HG02973 (cell line): ENCODE measurements around the gene FAM25G.
"Not testable (repeated sequence)": the region's sequence is repeated elsewhere in the genome, so short reads cannot be mapped to it uniquely, and the experiment has no call there.

Experiments
- ATAC-seq: cut with Tn5 transposase; IDR thresholded peaks from one replicate; pipeline ENCODE4 v1.9.1; 2021; ENCODE audit warnings: moderate library complexity; ENCODE audit not compliant: unreplicated experiment

Gene FAM25G

DNA sequence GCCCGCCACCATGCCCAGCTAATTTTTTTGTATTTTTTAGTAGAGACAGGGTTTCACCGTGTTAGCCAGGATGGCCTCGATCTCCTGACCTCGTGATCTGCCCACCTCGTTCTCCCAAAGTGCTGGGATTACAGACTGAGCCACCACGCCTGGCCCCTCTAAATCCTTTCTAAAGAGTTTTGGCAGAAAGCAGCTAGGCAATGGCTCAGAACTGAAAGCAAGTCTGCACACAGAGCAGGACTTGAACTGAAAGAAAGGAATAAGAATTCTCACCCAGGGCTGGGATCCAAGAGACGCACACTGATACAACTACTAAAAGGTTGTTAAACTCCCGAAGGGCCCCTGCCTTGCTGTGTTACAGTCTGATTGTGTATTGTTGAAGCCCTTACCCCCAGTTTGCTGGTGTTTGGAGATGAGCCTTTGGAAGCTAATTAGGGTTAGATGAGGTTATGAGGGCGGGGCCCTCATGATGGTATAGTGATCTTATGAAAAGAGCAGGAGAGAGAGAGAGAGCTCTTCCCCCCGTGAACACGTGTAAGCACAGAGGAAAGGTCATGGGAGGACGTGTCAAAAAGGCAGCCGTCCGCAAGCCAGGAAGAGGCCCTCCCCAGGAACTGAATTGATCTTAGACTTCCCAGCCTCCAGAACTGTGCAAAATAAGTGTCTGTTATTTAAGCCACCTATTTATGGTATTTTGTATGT lies 26.1 kb downstream of the FAM25G start:
- not testable (repeated sequence) for ATAC-seq

DNA sequence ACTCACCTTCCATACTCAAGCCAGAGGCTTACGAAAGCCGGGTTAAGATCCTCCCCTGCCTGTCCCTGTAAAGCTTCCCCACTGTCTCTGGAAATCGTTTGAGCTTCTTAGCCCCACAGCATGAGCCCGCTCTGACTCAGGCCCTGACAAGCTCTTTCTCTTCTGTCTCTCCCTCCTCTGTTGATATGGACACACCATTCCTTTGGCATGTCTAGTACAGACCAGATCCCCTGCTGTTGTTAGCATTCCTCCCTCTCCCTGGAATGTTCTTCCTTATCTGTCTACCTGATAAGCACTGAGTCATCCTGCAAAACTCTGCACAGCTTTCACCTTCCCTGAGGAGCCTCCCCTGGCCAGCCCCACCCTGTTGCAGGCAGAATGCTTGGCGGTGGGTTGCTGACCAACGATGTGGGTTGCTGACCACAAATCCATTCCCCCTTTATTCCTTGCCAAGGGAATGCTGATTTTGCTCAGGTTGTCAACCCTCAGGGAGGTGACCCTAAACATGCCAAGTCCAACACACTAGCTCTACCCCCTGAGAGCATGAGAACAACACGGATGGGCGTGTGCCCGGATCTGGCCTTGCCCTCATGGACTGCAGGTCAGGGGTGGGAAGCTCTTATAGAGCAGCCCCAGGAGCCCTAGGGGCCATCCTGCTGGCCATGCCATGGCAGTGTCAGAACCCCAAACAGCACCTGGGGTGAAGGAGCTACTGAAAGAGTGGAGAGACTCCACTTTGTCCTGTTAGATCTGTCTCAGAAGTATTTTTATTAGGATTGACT lies 28.7 kb downstream of the FAM25G start:
- ATAC-seq, result not testable (repeated sequence)

DNA sequence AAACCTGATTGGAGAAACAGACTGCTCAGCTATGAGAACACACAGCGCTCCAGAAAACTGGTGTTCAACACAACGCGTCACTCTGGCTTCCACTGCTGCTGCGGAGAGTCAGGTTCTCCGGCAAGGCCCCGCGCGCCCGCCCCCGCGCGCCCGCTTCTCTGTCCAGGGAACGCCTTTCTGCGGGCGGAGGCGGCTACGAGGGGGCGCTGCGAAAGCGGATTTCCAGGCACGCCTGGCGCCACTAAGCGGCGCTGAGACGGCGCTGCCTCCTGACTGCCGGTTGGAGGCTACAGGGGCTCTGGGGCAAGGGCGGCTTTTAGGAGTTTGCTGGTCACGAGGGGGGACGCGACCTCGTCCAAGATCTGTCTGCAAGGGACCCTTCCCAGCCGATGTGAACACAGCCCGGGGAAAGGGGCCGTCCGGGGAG lies 30.2 kb downstream of the FAM25G start:
- not testable (repeated sequence) for ATAC-seq

DNA sequence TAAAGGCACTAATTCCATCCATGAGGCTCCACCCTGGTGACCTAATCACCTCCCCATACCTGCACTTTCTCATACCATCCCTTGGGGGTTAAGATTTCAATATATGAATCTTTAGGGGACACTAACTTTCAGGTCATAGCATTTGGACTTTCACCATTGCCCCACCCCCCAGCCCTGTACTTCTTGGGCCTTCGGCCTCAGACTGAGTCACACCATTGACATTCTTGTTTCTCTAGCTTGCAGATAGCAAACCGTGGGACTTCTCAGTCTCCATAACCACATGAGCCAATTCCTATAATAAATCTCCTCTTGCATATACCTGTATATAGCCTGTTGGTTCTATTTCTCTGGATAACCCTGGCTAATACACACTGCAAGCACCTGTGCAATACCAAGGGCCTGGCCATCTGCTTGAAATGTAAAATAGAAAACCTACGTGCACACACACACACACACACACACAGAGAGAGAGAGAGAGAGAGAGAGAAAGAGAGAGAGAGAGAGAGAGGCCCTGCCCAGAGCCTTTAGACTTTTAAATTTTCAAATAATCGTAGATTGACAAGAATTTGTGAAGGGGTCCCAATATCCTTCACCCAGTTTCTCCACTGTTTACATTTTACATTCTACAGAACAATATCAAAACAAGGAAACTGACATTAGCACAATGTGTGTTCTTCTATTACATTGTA lies 32.9 kb downstream of the FAM25G start:
- no peak for ATAC-seq

DNA sequence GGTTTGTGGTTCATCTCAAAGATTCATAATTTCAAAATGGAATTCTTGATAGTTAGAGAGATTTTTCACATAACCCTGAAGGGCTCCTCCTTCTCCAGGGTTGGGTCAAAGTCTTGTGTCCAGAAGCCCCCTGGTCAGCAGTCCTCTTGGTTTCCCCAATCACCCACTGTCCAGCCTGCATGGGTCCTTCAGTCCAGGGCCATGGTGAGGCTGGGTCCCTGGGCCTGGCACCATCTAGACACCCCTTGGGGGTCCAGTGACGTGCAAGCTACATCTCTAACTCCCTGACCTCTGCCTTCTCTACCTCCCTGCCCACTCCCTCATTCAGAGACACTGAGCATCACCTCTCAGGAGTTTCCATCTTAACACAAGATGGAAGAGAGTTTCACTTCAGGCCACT lies 33.7 kb downstream of the FAM25G start:
- no peak for ATAC-seq

DNA sequence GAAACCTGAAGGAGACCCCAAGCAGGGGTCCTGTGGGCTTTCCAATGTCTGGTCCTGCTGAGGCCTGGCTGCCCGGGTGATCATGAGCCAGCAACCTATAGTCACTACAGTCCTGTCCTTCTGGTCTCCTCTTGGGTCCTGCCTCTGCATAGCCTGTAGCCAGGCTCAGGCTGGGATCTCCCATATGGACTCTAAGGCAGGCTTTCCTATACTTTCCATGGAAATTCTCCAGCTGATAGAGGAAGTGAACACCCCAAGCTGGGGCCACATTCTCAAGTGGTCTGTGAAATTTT lies 34.0 kb downstream of the FAM25G start:
- ATAC-seq, result no peak

DNA sequence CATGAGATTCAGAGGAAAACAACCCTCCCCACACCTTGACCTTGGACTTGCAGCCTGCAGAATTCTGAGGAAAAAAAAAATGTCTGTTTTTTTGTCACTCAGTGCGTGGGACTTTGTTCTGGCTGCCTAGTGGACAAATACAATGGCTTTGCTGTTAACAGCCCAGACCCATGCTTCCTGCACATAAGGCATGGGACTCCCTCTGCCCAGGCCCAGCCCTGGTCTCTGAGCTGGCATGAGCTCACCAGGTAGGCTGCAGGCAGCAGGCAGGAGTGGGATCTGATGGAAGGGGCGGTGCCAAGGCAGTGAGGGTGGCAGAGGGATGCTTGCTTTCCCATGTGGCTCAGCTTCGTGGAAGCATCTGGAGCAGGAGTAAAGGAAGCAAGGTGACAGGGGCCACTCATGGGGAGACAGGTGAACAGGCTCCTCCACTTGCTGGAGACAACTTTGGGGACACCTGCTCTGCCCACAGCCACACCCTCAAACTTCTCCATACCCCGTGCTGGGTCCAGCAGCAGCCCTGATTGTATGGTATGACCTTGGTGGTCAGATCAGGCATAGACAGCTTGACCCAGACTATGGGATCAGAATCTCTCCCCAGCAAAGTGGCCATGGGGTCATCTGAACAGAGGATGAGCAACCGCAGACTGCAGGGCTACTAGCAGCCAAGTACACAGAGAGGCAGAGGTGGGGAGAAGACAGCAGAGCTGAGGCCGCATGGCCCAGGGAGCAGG lies 34.5 kb downstream of the FAM25G start:
- ATAC-seq, result no peak

DNA sequence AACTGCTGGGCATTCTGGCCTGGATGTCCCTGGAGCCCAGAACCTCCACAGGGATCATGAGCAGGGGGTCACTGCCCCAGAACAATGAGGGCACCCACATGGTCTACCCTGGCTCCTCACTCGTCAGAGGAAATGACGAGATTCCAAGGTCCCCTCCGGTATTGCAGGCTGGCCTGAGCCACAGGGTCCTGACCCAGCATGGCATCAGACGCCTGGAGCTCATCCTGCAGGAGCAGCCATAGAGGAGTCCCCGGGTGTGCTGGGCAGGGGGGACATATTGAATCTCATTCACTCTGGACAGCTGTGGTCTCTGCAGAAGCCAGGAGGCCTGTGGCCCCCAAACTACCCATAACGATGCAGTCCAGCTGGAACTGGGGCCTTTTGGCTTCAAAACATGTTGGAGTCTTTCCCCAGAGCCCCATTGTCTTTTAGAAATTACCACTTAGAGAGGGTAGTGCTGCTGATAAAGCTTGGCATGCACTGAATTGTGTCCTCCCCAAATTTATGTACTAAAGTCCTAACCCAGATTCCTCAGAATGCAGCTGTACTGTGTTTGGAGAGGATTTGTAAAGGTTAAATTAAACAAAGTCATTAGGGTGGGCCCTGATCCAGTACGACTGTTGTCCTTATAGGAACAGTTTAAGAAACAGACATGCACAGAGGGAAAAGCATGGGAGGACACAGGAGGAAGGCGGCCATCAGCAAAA lies 35.3 kb downstream of the FAM25G start:
- no peak for ATAC-seq

DNA sequence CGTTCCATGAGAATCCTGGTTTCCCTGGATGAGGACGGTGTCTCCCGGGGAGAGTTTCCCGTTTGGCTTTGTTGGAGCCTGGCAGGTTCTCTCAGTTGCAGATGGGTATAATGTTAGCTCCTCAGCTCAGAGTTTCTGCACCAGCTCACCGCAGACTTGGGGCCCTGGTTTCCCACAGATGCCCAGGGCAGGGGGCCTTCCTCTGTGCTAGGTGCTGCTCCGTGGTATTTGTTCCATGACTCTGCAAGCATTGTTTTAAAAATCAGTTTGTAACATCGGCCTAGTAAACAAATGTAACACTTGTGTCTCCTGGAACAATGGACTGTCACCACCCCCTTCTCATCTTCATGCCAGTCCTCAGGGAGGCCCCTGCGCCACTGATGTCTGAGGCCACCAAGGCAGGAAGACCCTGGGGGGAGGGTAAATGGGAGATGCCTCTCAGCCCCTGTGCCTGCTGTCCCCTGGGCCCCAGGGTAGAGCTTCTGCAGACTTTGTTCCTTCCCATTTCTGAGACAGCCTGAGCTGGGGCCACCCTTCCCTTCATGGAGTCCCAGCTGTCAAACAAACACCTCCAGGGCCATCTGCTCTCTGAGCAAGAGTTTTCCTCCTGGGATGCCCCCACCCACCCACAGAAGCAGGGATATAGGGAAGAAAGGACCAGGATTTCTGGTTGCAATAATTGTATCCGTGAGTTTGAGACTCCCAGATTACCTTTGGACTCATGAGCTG lies 36.0 kb downstream of the FAM25G start:
- ATAC-seq, result not testable (repeated sequence)

DNA sequence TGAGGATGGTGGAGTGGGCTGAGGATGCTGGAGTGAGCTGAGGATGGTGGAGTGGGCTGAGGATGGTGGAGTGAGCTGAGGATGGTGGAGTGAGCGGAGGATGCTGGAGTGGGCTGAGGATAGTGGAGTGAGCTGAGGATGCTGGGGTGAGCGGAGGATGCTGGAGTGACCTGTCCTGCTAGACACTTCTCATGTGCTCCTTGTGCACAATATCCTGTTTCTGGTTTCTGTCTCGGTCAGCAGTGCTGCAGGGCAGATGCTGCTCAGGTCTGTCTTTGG lies 36.8 kb downstream of the FAM25G start:
- ATAC-seq, result no peak

GRCh38 chr10:47454008-47454779 lies 37.3 kb downstream of the FAM25G start:
- no peak for ATAC-seq

GRCh38 chr10:47453141-47454007 lies 38.1 kb downstream of the FAM25G start:
- no peak for ATAC-seq

DNA sequence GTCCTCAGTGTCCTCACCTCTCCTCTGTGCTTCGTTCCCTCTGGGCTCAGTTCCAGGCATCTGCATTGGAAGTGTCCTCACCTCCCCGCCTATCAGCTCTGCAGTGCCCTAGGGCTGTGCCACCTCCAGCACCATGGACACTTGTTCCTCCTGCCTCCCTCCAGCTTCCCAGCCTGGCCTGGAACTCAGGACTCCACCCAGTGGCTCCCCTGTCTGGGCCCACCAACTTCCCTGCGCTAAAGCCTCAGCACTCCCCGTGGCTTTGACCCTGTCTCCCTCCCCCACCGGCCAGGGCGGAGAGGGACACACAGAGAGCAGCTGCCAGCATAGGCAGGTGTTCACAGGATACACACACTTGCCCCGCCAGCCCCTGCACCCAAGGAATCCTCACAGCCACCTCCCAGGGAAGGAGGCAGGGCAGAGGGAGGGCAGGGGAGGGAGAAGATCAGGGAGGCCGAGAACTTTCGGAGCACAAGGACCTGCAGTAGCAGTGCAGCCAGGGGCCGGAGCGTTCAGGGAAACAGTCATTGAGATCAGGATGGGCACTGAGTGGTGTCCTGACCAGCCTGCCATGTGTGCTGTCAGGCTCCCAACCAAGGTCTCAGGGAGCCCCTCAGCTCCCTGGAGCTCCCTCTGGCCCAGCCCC lies 38.9 kb downstream of the FAM25G start:
- no peak for ATAC-seq

DNA sequence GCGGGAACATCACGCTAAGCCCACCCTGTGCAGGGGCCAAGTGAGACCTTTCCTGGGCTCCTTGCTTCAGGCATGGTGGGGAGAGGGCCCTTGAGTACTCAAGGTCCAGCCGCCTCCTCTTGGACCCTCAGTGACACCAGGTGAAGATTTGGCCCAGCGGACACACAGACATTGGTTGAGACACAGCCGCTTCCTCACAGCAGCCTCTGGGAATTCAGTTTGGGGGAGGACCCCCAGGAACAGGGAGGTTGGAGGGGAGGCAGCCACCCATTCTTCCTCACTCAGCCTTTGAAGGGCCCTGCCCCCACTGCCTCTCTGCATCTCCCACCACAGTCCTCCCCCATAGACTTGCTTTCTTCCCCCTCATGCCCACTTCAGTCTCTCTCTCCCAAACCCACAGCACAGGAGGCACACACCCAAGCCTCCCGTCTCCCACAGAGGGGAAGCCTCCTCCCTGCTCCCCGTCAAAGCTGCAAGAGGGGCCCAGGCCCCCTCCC lies 39.5 kb downstream of the FAM25G start:
- ATAC-seq, result no peak

GRCh38 chr10:47451273-47451997 lies 40.1 kb downstream of the FAM25G start:
- ATAC-seq, result no peak

DNA sequence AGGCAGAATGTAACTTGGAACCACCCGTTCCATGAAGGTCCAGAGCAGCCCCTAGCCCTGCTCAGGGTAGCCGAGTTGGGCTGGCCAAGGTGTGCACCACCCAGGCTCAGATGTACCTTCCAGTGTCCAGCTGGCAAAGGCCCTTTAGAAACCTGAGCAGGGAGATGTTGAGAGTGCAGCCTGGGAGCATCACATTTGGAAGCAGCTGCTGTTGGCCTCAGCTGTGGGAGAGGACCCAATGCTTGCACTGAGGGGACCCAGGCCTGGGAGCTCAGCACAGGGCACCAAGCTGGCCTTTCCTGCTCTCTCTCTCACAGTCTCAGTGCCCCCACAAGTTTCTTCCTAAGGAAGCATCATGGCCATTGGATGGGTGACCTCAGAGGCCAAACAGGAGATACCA lies 41.1 kb downstream of the FAM25G start:
- ATAC-seq, result no peak

- no peak for ATAC-seq
Observed at GRCh38 chr10:47449979-47450378, 41.5 kb downstream of the FAM25G start.
